H9 (cell line): ENCODE measurements around the gene EGFR. TPM values are rescaled to one million over a fixed set of nuclear protein-coding genes. Genes with fewer than 3 reads are reported as not detected.

Experiments used
- DNase-seq: peaks from one replicate; pipeline ENCODE4 v3.0.0-alpha.2; 2017
- H2AFZ ChIP-seq: one replicate; pipeline ENCODE4 v1.6.1; 2013; ENCODE audit warnings: mild to moderate bottlenecking, low read length, control low read depth, moderate library complexity
- H2AK5ac ChIP-seq: 2 replicates; pipeline ENCODE4 v1.6.1; 2013; ENCODE audit warnings: low read length, control low read depth, mixed read lengths; ENCODE audit not compliant: insufficient read length
- H2BK120ac ChIP-seq: one replicate; pipeline ENCODE4 v1.6.1; 2013; ENCODE audit warnings: low read depth, mild to moderate bottlenecking, low read length, control low read depth, inconsistent platforms; ENCODE audit not compliant: poor library complexity, severe bottlenecking
- H2BK12ac ChIP-seq: 2 replicates; pipeline ENCODE4 v1.6.1; 2013; ENCODE audit warnings: low read length, control low read depth, mixed read lengths, low read depth; ENCODE audit not compliant: insufficient read length
- H2BK15ac ChIP-seq: 2 replicates; pipeline ENCODE4 v1.6.1; 2013; ENCODE audit warnings: low read depth, low read length, control low read depth
- H2BK20ac ChIP-seq: one replicate; pipeline ENCODE4 v1.6.1; 2013; ENCODE audit warnings: low read depth, mild to moderate bottlenecking, low read length, control low read depth, inconsistent platforms; ENCODE audit not compliant: poor library complexity, severe bottlenecking
- H2BK5ac ChIP-seq: 2 replicates; pipeline ENCODE4 v1.6.1; 2013; ENCODE audit warnings: low read length, control low read depth, mixed read lengths; ENCODE audit not compliant: insufficient read length
- H3K14ac ChIP-seq: 2 replicates; pipeline ENCODE4 v1.6.1; 2013; ENCODE audit warnings: low read length, control low read depth; ENCODE audit not compliant: insufficient read depth
- H3K18ac ChIP-seq: 2 replicates; pipeline ENCODE4 v1.6.1; 2013; ENCODE audit warnings: low read depth, mild to moderate bottlenecking, mixed read lengths, low read length, control low read depth; ENCODE audit not compliant: insufficient read length
- H3K23ac ChIP-seq: 2 replicates; pipeline ENCODE4 v1.6.1; 2013; ENCODE audit warnings: low read length, control low read depth, mixed read lengths, low read depth; ENCODE audit not compliant: insufficient read length
- H3K23me2 ChIP-seq: 2 replicates; pipeline ENCODE4 v1.6.1; 2013; ENCODE audit warnings: low read depth, mild to moderate bottlenecking, mixed read lengths, low read length, control low read depth; ENCODE audit not compliant: insufficient read length, poor library complexity, severe bottlenecking
- H3K27ac ChIP-seq: 2 replicates; pipeline ENCODE4 v1.5.1; 2013; ENCODE audit warnings: low read length, control low read depth, mixed read lengths, low read depth; ENCODE audit not compliant: insufficient read length
- H3K27me3 ChIP-seq: 2 replicates; pipeline ENCODE4 v1.6.1; 2013; ENCODE audit warnings: low read length, control low read depth, inconsistent platforms; ENCODE audit not compliant: insufficient read depth
- H3K4ac ChIP-seq: 2 replicates; pipeline ENCODE4 v1.6.1; 2013; ENCODE audit warnings: low read depth, mild to moderate bottlenecking, control low read depth, inconsistent platforms, low read length, moderate library complexity
- H3K4me1 ChIP-seq: 2 replicates; pipeline ENCODE4 v1.6.1; 2013; ENCODE audit warnings: low read length, control low read depth, inconsistent platforms; ENCODE audit not compliant: insufficient read depth
- H3K4me2 ChIP-seq: 2 replicates; pipeline ENCODE4 v1.6.1; 2013; ENCODE audit warnings: low read length, control low read depth, mixed read lengths; ENCODE audit not compliant: insufficient read length, insufficient read depth
- H3K56ac ChIP-seq: 2 replicates; pipeline ENCODE4 v1.6.1; 2013; ENCODE audit warnings: low read depth, mild to moderate bottlenecking, mixed read lengths, low read length, control low read depth; ENCODE audit not compliant: insufficient read length
- H3K79me1 ChIP-seq: 2 replicates; pipeline ENCODE4 v1.6.1; 2013; ENCODE audit warnings: low read depth, mild to moderate bottlenecking, moderate library complexity, low read length, control low read depth, inconsistent platforms; ENCODE audit not compliant: insufficient read depth, poor library complexity, severe bottlenecking
- H3K79me2 ChIP-seq: 2 replicates; pipeline ENCODE4 v1.6.1; 2013; ENCODE audit warnings: low read length, control low read depth, inconsistent platforms; ENCODE audit not compliant: insufficient read depth
- H3K9ac ChIP-seq: 2 replicates; pipeline ENCODE4 v1.6.1; 2013; ENCODE audit warnings: low read length, control low read depth, mixed read lengths; ENCODE audit not compliant: insufficient read length; ENCODE audit errors: extremely low read depth
- H3K9me3 ChIP-seq: one replicate; pipeline ENCODE4 v1.6.1; 2013; ENCODE audit warnings: low read depth, low read length, inconsistent platforms; ENCODE audit not compliant: control insufficient read depth
- H3T11ph ChIP-seq: one replicate; pipeline ENCODE4 v1.6.1; 2013; ENCODE audit warnings: mild to moderate bottlenecking, low read length, control low read depth, inconsistent platforms
- H4K20me1 ChIP-seq: one replicate; pipeline ENCODE4 v1.6.1; 2013; ENCODE audit not compliant: control insufficient read depth, insufficient read length, insufficient read depth
- H4K5ac ChIP-seq: 2 replicates; pipeline ENCODE4 v1.6.1; 2013; ENCODE audit warnings: low read depth, mild to moderate bottlenecking, mixed read lengths, low read length, control low read depth; ENCODE audit not compliant: insufficient read length
- H4K8ac ChIP-seq: replicated peaks from 2 replicates; pipeline ENCODE4 v1.6.1; 2013; ENCODE audit warnings: low read length, control low read depth, mixed read lengths, low read depth; ENCODE audit not compliant: insufficient read length
- H4K91ac ChIP-seq: 2 replicates; pipeline ENCODE4 v1.6.1; 2013; ENCODE audit warnings: low read depth, mild to moderate bottlenecking, moderate library complexity, mixed read lengths, low read length, control low read depth; ENCODE audit not compliant: insufficient read length
- H3K27ac Mint-ChIP-seq, 3 experiments: 2 replicates in 2 of 3; 3 replicates in 1 of 3; pipeline ENCODE4 v1.8.0; 2020 to 2021; ENCODE audit warnings: mixed read lengths in 3 of 3, mild to moderate bottlenecking in 1 of 3, moderate library complexity in 1 of 3
- H3K27me3 Mint-ChIP-seq: 2 replicates; pipeline ENCODE4 v1.8.0; 2021; ENCODE audit warnings: low read depth, mild to moderate bottlenecking, moderate library complexity, mixed read lengths
- H3K36me3 Mint-ChIP-seq, 3 experiments: 2 replicates in 2 of 3; 3 replicates in 1 of 3; pipeline ENCODE4 v1.8.0; 2020 to 2021; ENCODE audit warnings: low read depth in 3 of 3, mixed read lengths in 3 of 3; ENCODE audit not compliant: insufficient read depth in 1 of 3
- H3K4me1 Mint-ChIP-seq, 2 experiments: 2 replicates each; pipeline ENCODE4 v1.8.0; 2020; ENCODE audit warnings: mixed read lengths in 2 of 2
- H3K4me3 Mint-ChIP-seq, 2 experiments: 2 replicates in 1 of 2; 3 replicates in 1 of 2; pipeline ENCODE4 v1.8.0; 2020 to 2021; ENCODE audit warnings: mild to moderate bottlenecking in 2 of 2, mixed read lengths in 2 of 2, moderate library complexity in 1 of 2
- H3K9me3 Mint-ChIP-seq, 2 experiments: 2 replicates in 1 of 2; 3 replicates in 1 of 2; pipeline ENCODE4 v1.8.0; 2020; ENCODE audit warnings: mild to moderate bottlenecking in 2 of 2, mixed read lengths in 2 of 2, moderate library complexity in 1 of 2
- CTCF ChIP-seq: fragments of 200-600 bp; sonication (generic); conservative IDR thresholded peaks from 3 replicates; pipeline ENCODE4 v1.8.0; 2021; ENCODE audit warnings: antibody characterized with exemption, mild to moderate bottlenecking
- whole genome bisulfite sequencing: extraction: QIAGEN DNeasy Blood & Tissue Kit; methylation state at CpG from one replicate; pipeline ENCODE4 v1.1.7; 2013; ENCODE audit warnings: missing lambda C conversion rate, low lambda C conversion rate, mixed read lengths; ENCODE audit not compliant: insufficient read length; ENCODE audit errors: extremely low coverage; 5-methylcytosine and 5-hydroxymethylcytosine counted together
- total RNA-seq: library from RNA; stranded (reverse); gene quantifications from 2 replicates; pipeline ENCODE4 v1.2.1, GENCODE V29; 2021

The EGFR gene
- total RNA-seq, 1 experiment from 2014 or later, result 3.3 TPM

GRCh38 chr7:55081472-55082227 lies 62.8 kb downstream of the EGFR start:
- no peaks in the 10 kb centered on the region for H3K79me2 ChIP-seq
- H4K20me1 ChIP-seq, result no peaks in the 10 kb centered on the region
- no peaks in the 10 kb centered on the region for H3K79me1 ChIP-seq
- H3K27me3 ChIP-seq, result no peaks in the 10 kb centered on the region
- no peak for TF ChIP-seq CTCF
- no peak overlapping the region for H3K18ac ChIP-seq
- H3K23me2 ChIP-seq, result no peaks in the 10 kb centered on the region
- H2BK12ac ChIP-seq, result no peak overlapping the region
- H2BK20ac ChIP-seq, result no peak overlapping the region
- H3K14ac ChIP-seq, result no peak overlapping the region
- no peak overlapping the region for H2AFZ ChIP-seq
- no peak overlapping the region for H3K4ac ChIP-seq
- H3K23ac ChIP-seq, result no peak overlapping the region
- no peak overlapping the region for H3K27ac ChIP-seq
- H3K56ac ChIP-seq, result no peak overlapping the region
- no peak overlapping the region for H4K8ac ChIP-seq
- no peak overlapping the region for H2BK5ac ChIP-seq
- Mint-ChIP-seq H3K4me1 (peaks cover 23 to 28% of the 10 kb centered on the region in 2 experiments), H3K27me3 (no peaks in the 10 kb centered on the region), H3K36me3 (no peaks in the 10 kb centered on the region; a peak in 1 of 7 replicates), H3K27ac (no peak overlapping the region), H3K9me3 (no peaks in the 10 kb centered on the region), H3K4me3 (no peak overlapping the region)
- H3T11ph ChIP-seq, result no peak overlapping the region
- WGBS, result no CpG with 5 or more reads among the region's 7 CpGs
- peaks cover 2% of the 10 kb centered on the region; the same call in 1 of the 2 replicates for H3K4me1 ChIP-seq
- H3K4me2 ChIP-seq, result no peak overlapping the region
- H3K9me3 ChIP-seq, result no peaks in the 10 kb centered on the region
- no peak overlapping the region for H4K91ac ChIP-seq
- H2BK15ac ChIP-seq, result no peak overlapping the region
- H3K9ac ChIP-seq, result no peak overlapping the region
- no peak overlapping the region for H4K5ac ChIP-seq
- H2BK120ac ChIP-seq, result no peak overlapping the region
- H2AK5ac ChIP-seq, result no peak overlapping the region
- DNase-seq, result no peak
